K562 (cell line): ENCODE data around the gene MID1IP1. TPM values are rescaled to one million over a fixed set of nuclear protein-coding genes. Genes with fewer than 3 reads are reported as not detected.
A peak's percentile ranks its signal among the peaks of the same experiment; 100 is the strongest.

Source experiments
- BCOR ChIP-seq: fragments of 450-650 bp; IDR thresholded peaks from 2 replicates; pipeline ENCODE4 v1.6.1; 2016
- CBFA2T3 ChIP-seq: fragments of 450-650 bp; IDR thresholded peaks from 2 replicates; pipeline ENCODE4 v1.6.1; 2017
- DIDO1 ChIP-seq: fragments of 450-650 bp; IDR thresholded peaks from 2 replicates; pipeline ENCODE4 v1.6.1; 2016; ENCODE audit warnings: low read depth, missing biosample characterization, missing genetic modification characterization
- ELF1 ChIP-seq: fragments of 200-800 bp; sonication (Bioruptor generic); IDR thresholded peaks from 2 replicates; pipeline ENCODE4 v1.6.1; 2016; ENCODE audit warnings: missing genetic modification characterization, missing compliant biosample characterization
- ESRRA ChIP-seq: fragments of 450-650 bp; IDR thresholded peaks from 2 replicates; pipeline ENCODE4 v1.6.1; 2014; ENCODE audit warnings: low read depth, mild to moderate bottlenecking, moderate library complexity, borderline replicate concordance
- FOSL1 ChIP-seq: fragments of 200-800 bp; sonication (Bioruptor generic); conservative IDR thresholded peaks from 2 replicates; pipeline ENCODE4 v1.6.1; 2016; ENCODE audit warnings: missing genetic modification characterization, missing compliant biosample characterization
- IFI16 ChIP-seq: fragments of 250-450 bp; sonication (Bioruptor Pico); IDR thresholded peaks from 2 replicates; pipeline ENCODE4 v2.1.2; 2022; ENCODE audit warnings: mild to moderate bottlenecking, inconsistent platforms
- MYC ChIP-seq, 2 experiments: fragments of 250-450 bp in 1 of 2; sonication (Bioruptor Pico) in 1 of 2; IDR thresholded peaks; 2 replicates each; pipeline versions ENCODE4 v1.5.1 to v1.6.1; 2012 to 2021; ENCODE audit warnings: low read depth in 2 of 2, borderline replicate concordance in 1 of 2, improper control_type of control experiment in 1 of 2, low read length in 1 of 2, mild to moderate bottlenecking in 1 of 2, moderate library complexity in 1 of 2
- NFATC3 ChIP-seq: fragments of 450-650 bp; IDR thresholded peaks from 2 replicates; pipeline ENCODE4 v1.6.1; 2017; ENCODE audit warnings: mild to moderate bottlenecking
- PML ChIP-seq: IDR thresholded peaks from 2 replicates; pipeline ENCODE4 v1.6.1; 2012; ENCODE audit warnings: low read length, inconsistent platforms
- ZBTB7A ChIP-seq: IDR thresholded peaks from 2 replicates; pipeline ENCODE4 v1.6.1; 2011; ENCODE audit warnings: low read depth, mild to moderate bottlenecking, low read length, moderate library complexity, borderline replicate concordance; ENCODE audit not compliant: control insufficient read depth
- ZKSCAN8 ChIP-seq: fragments of 200-800 bp; sonication (Bioruptor generic); IDR thresholded peaks from 2 replicates; pipeline ENCODE4 v1.6.1; 2016; ENCODE audit warnings: missing genetic modification characterization, missing compliant biosample characterization
- ZNF212 ChIP-seq: fragments of 450-650 bp; formaldehyde crosslinking; IDR thresholded peaks from 2 replicates; pipeline ENCODE4 v1.4.0; 2020; ENCODE audit warnings: mild to moderate bottlenecking
- polyA plus RNA-seq, 8 experiments: library from polyadenylated mRNA; depleted of rRNA in 4 of 8; stranded (reverse) in 5 of 8; unstranded in 3 of 8; fragments of >200 nt; fragmentation: Nextera tagmentation in 2 of 8; fragmentation: Illumina TruSeq in 1 of 8; extraction: Ambion mirVana in 2 of 8; extraction: Trizol in 1 of 8; gene quantifications; 2 replicates each; pipeline versions ENCODE4 v1.2.1 to v1.2.3, GENCODE V29; 2011 to 2014; ENCODE audit warnings: inconsistent platforms in 1 of 8, missing spikeins in 1 of 8
- total RNA-seq, 7 experiments: library from RNA; depleted of rRNA in 6 of 7; stranded (reverse); fragments of >200 nt in 6 of 7; fragmentation: Illumina TruSeq in 2 of 7; extraction: Trizol in 2 of 7; gene quantifications; 2 replicates each; pipeline versions ENCODE4 v1.2.1 to v1.2.3, GENCODE V29; 2011 to 2021; ENCODE audit warnings: low replicate concordance in 1 of 7
- TF ChIP-seq, protein P1 (sequence below): sonication (generic); formaldehyde crosslinking; IDR thresholded peaks from 2 replicates; pipeline ENCODE4 v1.8.0; 2022; ENCODE audit warnings: mild to moderate bottlenecking, missing genetic modification reagents, borderline replicate concordance
- TF ChIP-seq, protein P2 (sequence below), 2 experiments: fragments of 150-350 bp in 1 of 2; IDR thresholded peaks; 2 replicates each; pipeline ENCODE4 v1.6.1; 2012 to 2016; ENCODE audit warnings: low read depth in 2 of 2, low read length in 2 of 2, mild to moderate bottlenecking in 1 of 2, moderate library complexity in 1 of 2
- TF ChIP-seq, protein P3 (sequence below): fragments of 250-450 bp; sonication (Bioruptor Pico); IDR thresholded peaks from 2 replicates; pipeline ENCODE4 v1.8.0; 2021; ENCODE audit warnings: moderate library complexity, mild to moderate bottlenecking, inconsistent platforms
- TF ChIP-seq, protein P4 (sequence below): IDR thresholded peaks from 3 replicates; pipeline ENCODE4 v1.6.1; 2011; ENCODE audit warnings: borderline replicate concordance, mild to moderate bottlenecking, moderate library complexity; ENCODE audit not compliant: insufficient read length; ENCODE audit errors: extremely low read depth
- TF ChIP-seq, protein P5 (sequence below): fragments of 250-450 bp; sonication (Bioruptor Pico); IDR thresholded peaks from 2 replicates; pipeline ENCODE4 v1.4.0; 2020; ENCODE audit warnings: mild to moderate bottlenecking

MID1IP1 gene
- total and polyA plus RNA-seq, 9 of the 15 experiments (the other 6 are each of a cell fraction or from before 2014, with no cell fraction given): 0.51 to 102 (median 27.5) TPM

DNA sequence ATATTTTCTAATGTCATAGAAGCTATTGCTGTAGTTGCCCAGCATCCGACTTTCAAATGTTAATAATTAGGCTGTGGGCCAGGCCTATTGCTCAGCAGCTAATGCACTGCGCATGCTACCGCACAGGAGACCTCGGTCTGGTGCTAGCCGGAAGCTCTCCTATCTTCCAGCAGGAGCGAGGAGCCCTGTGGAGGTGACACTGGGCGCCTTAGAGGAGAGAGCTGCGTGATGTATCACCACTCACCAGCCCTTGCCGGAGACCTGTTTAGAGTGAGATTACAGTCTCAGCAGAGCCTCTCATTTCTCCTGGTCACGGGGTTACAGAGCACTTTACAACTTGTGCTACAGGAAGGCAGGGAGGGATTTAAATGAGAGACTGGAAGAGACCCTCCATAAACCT, 31.1 kb upstream of the MID1IP1 start (continued):
- TF ChIP-seq, protein P1, sequence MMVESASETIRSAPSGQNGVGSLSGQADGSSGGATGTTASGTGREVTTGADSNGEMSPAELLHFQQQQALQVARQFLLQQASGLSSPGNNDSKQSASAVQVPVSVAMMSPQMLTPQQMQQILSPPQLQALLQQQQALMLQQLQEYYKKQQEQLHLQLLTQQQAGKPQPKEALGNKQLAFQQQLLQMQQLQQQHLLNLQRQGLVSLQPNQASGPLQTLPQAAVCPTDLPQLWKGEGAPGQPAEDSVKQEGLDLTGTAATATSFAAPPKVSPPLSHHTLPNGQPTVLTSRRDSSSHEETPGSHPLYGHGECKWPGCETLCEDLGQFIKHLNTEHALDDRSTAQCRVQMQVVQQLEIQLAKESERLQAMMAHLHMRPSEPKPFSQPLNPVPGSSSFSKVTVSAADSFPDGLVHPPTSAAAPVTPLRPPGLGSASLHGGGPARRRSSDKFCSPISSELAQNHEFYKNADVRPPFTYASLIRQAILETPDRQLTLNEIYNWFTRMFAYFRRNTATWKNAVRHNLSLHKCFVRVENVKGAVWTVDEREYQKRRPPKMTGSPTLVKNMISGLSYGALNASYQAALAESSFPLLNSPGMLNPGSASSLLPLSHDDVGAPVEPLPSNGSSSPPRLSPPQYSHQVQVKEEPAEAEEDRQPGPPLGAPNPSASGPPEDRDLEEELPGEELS (CRISPR knock-in tag): no peak
- TF ChIP-seq ZBTB7A: no peak; the same call in 1 of the 2 replicates
- TF ChIP-seq ZKSCAN8: no peak
- TF ChIP-seq ELF1: peak; percentile 51
- TF ChIP-seq, protein P2, sequence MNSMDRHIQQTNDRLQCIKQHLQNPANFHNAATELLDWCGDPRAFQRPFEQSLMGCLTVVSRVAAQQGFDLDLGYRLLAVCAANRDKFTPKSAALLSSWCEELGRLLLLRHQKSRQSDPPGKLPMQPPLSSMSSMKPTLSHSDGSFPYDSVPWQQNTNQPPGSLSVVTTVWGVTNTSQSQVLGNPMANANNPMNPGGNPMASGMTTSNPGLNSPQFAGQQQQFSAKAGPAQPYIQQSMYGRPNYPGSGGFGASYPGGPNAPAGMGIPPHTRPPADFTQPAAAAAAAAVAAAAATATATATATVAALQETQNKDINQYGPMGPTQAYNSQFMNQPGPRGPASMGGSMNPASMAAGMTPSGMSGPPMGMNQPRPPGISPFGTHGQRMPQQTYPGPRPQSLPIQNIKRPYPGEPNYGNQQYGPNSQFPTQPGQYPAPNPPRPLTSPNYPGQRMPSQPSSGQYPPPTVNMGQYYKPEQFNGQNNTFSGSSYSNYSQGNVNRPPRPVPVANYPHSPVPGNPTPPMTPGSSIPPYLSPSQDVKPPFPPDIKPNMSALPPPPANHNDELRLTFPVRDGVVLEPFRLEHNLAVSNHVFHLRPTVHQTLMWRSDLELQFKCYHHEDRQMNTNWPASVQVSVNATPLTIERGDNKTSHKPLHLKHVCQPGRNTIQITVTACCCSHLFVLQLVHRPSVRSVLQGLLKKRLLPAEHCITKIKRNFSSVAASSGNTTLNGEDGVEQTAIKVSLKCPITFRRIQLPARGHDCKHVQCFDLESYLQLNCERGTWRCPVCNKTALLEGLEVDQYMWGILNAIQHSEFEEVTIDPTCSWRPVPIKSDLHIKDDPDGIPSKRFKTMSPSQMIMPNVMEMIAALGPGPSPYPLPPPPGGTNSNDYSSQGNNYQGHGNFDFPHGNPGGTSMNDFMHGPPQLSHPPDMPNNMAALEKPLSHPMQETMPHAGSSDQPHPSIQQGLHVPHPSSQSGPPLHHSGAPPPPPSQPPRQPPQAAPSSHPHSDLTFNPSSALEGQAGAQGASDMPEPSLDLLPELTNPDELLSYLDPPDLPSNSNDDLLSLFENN (IDR thresholded peaks at IDR 0.05; ENCODE audit: low read depth in 2 of 2, low read length in 2 of 2): peak in 1 of 2 experiments; percentile 75; a peak in 2 of 4 replicates
- TF ChIP-seq, protein P3, sequence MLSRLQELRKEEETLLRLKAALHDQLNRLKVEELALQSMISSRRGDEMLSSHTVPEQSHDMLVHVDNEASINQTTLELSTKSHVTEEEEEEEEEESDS (CRISPR knock-in tag): no peak
- TF ChIP-seq FOSL1: 0 out of 2 replicates have a peak, but pooled peaks have one; percentile 29
- peak; percentile 76 for TF ChIP-seq PML
- peak; percentile 94 for TF ChIP-seq CBFA2T3
- no peak for TF ChIP-seq DIDO1 (tag)
- TF ChIP-seq, protein P4, sequence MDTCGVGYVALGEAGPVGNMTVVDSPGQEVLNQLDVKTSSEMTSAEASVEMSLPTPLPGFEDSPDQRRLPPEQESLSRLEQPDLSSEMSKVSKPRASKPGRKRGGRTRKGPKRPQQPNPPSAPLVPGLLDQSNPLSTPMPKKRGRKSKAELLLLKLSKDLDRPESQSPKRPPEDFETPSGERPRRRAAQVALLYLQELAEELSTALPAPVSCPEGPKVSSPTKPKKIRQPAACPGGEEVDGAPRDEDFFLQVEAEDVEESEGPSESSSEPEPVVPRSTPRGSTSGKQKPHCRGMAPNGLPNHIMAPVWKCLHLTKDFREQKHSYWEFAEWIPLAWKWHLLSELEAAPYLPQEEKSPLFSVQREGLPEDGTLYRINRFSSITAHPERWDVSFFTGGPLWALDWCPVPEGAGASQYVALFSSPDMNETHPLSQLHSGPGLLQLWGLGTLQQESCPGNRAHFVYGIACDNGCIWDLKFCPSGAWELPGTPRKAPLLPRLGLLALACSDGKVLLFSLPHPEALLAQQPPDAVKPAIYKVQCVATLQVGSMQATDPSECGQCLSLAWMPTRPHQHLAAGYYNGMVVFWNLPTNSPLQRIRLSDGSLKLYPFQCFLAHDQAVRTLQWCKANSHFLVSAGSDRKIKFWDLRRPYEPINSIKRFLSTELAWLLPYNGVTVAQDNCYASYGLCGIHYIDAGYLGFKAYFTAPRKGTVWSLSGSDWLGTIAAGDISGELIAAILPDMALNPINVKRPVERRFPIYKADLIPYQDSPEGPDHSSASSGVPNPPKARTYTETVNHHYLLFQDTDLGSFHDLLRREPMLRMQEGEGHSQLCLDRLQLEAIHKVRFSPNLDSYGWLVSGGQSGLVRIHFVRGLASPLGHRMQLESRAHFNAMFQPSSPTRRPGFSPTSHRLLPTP: no peak
- peak; percentile 53; the same call in 1 of the 2 replicates for TF ChIP-seq ESRRA
- TF ChIP-seq, protein P5, sequence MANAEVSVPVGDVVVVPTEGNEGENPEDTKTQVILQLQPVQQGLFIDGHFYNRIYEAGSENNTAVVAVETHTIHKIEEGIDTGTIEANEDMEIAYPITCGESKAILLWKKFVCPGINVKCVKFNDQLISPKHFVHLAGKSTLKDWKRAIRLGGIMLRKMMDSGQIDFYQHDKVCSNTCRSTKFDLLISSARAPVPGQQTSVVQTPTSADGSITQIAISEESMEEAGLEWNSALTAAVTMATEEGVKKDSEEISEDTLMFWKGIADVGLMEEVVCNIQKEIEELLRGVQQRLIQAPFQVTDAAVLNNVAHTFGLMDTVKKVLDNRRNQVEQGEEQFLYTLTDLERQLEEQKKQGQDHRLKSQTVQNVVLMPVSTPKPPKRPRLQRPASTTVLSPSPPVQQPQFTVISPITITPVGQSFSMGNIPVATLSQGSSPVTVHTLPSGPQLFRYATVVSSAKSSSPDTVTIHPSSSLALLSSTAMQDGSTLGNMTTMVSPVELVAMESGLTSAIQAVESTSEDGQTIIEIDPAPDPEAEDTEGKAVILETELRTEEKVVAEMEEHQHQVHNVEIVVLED (CRISPR knock-in tag): no peak
- peak; percentile 42; the same call in 1 of the 2 replicates for TF ChIP-seq MYC (IDR thresholded peaks at IDR 0.05; ENCODE audit: low read depth, low read length)
- TF ChIP-seq MYC (CRISPR knock-in tag; IDR thresholded peaks at IDR 0.05; ENCODE audit: borderline replicate concordance, low read depth): no peak
- no peak for TF ChIP-seq IFI16 (CRISPR knock-in tag)
- no peak for TF ChIP-seq NFATC3
- TF ChIP-seq ZNF212: no peak
- TF ChIP-seq BCOR: no peak
